Measurements from ENCODE around the gene RNF152. TPM values are rescaled to one million over a fixed set of nuclear protein-coding genes. Genes with fewer than 3 reads are reported as not detected.

The RNF152 gene
- total and polyA plus RNA-seq, 2 donors (not counting 3 experiments of a cell fraction or from before 2014, with no cell fraction given) = 20.8 to 27.5 TPM

GRCh38 chr18:61827591-61827990, 65.2 kb downstream of the RNF152 start:
- Histone ChIP-seq H3K79me2 (ENCODE audit: control insufficient read depth, insufficient read depth, low read length) (peaks cover 33% of the 10 kb centered on the region), H3K27ac (ENCODE audit: insufficient read depth, low read depth, low read length) (no peak overlapping the region), H3K4me3 (replicated peaks in 1 of 3; ENCODE audit: insufficient read depth in 1 of 3, low read depth in 1 of 3, low read length in 3 of 3) (no peak overlapping the region), H3K9ac (replicated peaks; ENCODE audit: extremely low read depth, insufficient read depth, low read length) (no peak overlapping the region), H3K9me3 (replicated peaks; ENCODE audit: control insufficient read depth, insufficient read depth, low read length) (no peaks in the 10 kb centered on the region), H4K20me1 (replicated peaks; ENCODE audit: control insufficient read depth, extremely low read depth, insufficient read depth, low read length) (peaks cover 2% of the 10 kb centered on the region), H3K4me2 (ENCODE audit: insufficient read depth, low read length) (no peak overlapping the region), H3K9me1 (replicated peaks; ENCODE audit: control insufficient read depth, extremely low read depth, insufficient read depth, low read length) (no peaks in the 10 kb centered on the region), H3K27me3 (ENCODE audit: control insufficient read depth in 2 of 2, insufficient read depth in 2 of 2, low read length in 2 of 2) (no peaks in the 10 kb centered on the region), H2AFZ (ENCODE audit: low read depth, low read length) (no peak overlapping the region), H3K4me1 (ENCODE audit: control insufficient read depth, extremely low read depth, insufficient read depth, low read length) (peaks cover 24% of the 10 kb centered on the region), H3K36me3 (ENCODE audit: control insufficient read depth in 2 of 2, extremely low read depth in 1 of 2, insufficient read depth in 2 of 2, low read length in 2 of 2) (no peaks in the 10 kb centered on the region)
- no peak for FAIRE-seq
- POLR2A ChIA-PET = no interaction called here
- no TSS peak for BruUV-seq (replicated peaks)
- CTCF ChIA-PET = no interaction called here
- no peak for DNase-seq (ENCODE audit: low read depth, low spot score)
- intact Hi-C loops (cut with micrococcal nuclease) (no loop called here), dilution Hi-C loops (cut with MboI; ENCODE audit: extremely low pct_ligation_motif_present, low sequenced_read_pairs) (no loop called here)
- no peak for TF ChIP-seq EZH2 (IDR thresholded peaks at IDR 0.05; ENCODE audit: borderline replicate concordance, low read depth, low read length, severe bottlenecking)
- TF ChIP-seq POLR2A (IDR thresholded peaks at IDR 0.05; ENCODE audit: low read depth, low read length) = no peak
- no peak for TF ChIP-seq CTCF (IDR thresholded peaks at IDR 0.05; ENCODE audit: extremely low read depth in 1 of 2, insufficient read depth in 1 of 2, low read depth in 1 of 2, low read length in 2 of 2)
- no peak for TF ChIP-seq FOS (IDR thresholded peaks at IDR 0.05; ENCODE audit: borderline replicate concordance, insufficient read depth, low read length)
- no peak for TF ChIP-seq GATA2 (IDR thresholded peaks at IDR 0.05; ENCODE audit: insufficient read depth, insufficient read length, low read depth, low read length)
- TF ChIP-seq, protein P1, sequence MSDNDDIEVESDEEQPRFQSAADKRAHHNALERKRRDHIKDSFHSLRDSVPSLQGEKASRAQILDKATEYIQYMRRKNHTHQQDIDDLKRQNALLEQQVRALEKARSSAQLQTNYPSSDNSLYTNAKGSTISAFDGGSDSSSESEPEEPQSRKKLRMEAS (IDR thresholded peaks at IDR 0.05; ENCODE audit: insufficient read depth, insufficient read length) = no peak
- TF ChIP-seq MYC (IDR thresholded peaks at IDR 0.05; ENCODE audit: low read depth, low read length) = no peak
- no peak for TF ChIP-seq POLR2AphosphoS5 (IDR thresholded peaks at IDR 0.05; ENCODE audit: insufficient read depth, low read depth, low read length)
- no peak for TF ChIP-seq JUN (IDR thresholded peaks at IDR 0.05; ENCODE audit: borderline replicate concordance, insufficient read depth, insufficient read length, low read depth)
